Epithelial cell of esophagus (primary cell): ENCODE data around the gene FNTB.

Source experiments
- DNase-seq: peaks from one replicate; pipeline ENCODE4 v3.0.0; 2010; ENCODE audit warnings: low read depth
- H3K4me3 ChIP-seq: 2 replicates; pipeline ENCODE4 v1.5.1; 2011; ENCODE audit warnings: mild to moderate bottlenecking, low read length, control low read depth
- TF ChIP-seq, protein P1 (sequence below): IDR thresholded peaks from 2 replicates; pipeline ENCODE4 v1.5.1; 2011; ENCODE audit warnings: low read depth, mild to moderate bottlenecking, low read length, control low read depth, inconsistent platforms; ENCODE audit not compliant: insufficient read depth; ENCODE audit errors: missing control alignments

The FNTB gene

DNA sequence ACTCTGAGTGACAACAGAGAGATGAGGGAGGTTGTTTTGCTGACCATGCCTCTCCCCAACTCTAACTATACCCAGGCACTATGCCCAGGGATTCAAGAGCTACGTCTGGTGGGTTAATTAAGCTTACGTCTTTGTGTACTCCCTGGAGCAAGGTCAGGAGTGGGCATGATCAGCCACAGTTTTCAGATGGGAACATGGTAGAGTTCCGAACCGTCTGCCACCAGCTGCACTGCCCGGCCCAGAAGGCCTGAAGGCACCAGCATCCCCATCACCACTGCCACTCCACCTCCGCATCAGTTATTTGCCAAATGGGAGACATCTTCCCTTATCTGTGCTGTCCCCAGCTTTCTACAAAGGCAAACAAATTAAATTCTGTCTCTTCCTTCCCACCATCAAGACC is 33.0 kb upstream of the FNTB start:
- no peak overlapping the region for H3K4me3 ChIP-seq
- DNase-seq = no peak
- TF ChIP-seq, protein P1, sequence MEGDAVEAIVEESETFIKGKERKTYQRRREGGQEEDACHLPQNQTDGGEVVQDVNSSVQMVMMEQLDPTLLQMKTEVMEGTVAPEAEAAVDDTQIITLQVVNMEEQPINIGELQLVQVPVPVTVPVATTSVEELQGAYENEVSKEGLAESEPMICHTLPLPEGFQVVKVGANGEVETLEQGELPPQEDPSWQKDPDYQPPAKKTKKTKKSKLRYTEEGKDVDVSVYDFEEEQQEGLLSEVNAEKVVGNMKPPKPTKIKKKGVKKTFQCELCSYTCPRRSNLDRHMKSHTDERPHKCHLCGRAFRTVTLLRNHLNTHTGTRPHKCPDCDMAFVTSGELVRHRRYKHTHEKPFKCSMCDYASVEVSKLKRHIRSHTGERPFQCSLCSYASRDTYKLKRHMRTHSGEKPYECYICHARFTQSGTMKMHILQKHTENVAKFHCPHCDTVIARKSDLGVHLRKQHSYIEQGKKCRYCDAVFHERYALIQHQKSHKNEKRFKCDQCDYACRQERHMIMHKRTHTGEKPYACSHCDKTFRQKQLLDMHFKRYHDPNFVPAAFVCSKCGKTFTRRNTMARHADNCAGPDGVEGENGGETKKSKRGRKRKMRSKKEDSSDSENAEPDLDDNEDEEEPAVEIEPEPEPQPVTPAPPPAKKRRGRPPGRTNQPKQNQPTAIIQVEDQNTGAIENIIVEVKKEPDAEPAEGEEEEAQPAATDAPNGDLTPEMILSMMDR = no peak

DNA sequence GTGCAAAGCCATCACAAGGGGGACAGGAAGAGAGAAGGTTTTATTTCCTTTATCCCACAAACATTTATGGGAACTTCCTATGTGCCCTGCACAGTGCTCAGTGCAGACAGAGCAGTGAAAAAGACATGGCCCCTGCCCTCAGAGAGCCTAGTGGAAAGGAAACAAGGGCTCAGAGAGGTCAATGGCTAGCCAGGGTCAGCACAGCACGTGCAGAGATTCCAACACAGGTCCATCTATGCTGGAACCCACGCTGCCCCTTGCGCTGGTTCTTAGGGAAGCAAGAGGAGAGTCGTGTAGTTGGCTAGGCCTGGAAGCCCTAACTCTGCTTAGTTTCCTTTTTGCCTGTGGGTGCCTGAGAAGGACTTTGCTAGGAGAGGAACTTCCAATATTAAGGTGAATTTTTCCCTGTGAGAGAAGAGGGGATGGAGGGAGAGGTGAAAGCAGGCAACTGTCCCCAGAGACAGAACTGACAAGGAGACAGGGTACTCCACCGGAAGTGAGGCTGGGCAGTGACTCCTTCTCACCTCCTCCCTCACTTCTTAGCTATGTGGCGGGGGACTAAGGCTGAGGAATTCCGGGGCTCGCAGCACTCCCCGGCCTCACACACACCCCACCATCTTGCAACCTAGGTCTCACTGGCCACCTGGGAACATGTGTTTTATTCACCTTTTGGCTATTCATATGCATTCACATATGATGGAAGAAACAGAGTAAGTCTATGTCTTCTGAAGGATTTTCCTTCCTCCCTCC is 32.0 kb upstream of the FNTB start:
- no peak overlapping the region for H3K4me3 ChIP-seq
- DNase-seq = no peak
- TF ChIP-seq, protein P1 = no peak

- no peak for DNase-seq
- TF ChIP-seq, protein P1 = no peak
- no peak overlapping the region for H3K4me3 ChIP-seq
Observed at GRCh38 chr14:64955297-64955696, 31.4 kb upstream of the FNTB start.

DNA sequence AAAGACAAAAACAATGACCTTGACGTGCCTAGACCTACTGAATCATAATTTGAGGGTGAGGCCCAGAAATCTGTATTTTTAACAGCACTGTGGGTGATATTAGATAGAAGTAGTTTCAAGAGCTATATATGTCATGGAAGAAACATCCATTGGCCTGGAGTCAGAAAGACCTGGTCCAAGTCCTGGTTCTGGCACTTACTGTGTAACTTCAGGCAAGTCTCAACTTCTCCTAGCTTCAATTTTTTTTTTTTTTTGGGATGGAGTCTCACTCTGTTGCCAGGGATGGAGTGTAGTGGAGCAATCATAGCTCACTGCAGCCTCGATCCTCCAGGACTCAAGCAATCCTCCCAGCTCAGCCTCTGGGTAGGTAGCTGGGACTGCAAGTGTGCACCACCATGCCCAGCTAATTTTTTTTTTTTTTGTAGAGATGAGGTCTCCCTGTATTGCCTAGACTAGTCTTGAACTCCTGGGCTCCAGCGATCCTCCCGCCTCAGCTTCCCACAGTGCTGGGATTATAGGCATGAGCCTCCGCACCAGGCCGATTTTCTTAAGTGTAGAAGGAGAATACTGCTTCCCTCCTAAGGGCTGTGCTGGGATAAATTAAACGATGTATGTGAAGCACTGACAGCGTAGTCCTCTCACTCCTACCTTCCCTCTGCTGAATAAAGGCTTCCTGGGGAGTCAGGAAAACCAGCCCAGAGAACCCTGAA is 29.8 kb upstream of the FNTB start:
- TF ChIP-seq, protein P1 = no peak
- DNase-seq = no peak
- H3K4me3 ChIP-seq = no peak overlapping the region

DNA sequence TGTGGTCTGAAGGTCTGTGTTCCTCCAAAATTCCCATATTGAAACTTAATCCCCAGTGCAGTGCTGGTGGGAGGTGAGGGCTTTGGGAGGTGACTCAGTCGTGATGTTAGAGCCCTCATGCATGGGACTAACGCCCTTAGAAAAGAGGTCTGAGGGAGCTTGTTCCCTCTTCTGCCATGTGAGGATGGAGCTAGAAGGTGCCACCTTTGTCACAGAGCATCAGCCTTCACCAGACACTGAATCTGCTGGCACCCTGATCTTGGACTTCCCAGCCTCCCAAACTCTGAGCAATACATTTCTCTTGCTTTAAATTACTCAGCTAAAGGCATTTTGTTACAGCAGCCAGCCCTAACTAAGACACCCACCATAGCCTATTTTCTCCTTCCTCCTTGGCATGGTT is 28.5 kb upstream of the FNTB start:
- TF ChIP-seq, protein P1 = no peak
- no peak overlapping the region for H3K4me3 ChIP-seq
- no peak for DNase-seq

DNA sequence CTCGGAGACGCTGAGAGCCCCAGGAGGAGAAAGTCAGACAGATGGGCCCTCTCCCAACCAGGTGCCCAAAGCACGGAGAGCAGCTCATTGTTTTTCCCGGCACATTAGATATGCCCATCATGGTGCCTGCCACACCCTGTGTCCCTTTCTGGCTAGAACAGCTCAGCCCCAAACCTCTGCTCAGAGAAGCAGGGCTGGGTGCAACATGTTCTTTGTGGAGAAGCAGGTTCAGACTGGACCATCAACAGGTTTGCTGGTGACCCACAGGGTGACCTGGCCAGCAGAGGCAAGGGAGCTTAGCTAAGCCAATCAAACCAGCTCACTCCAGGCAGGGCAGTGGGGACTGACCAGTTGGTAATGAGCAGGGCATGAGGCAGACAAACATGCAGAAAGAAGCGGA is 28.0 kb upstream of the FNTB start:
- TF ChIP-seq, protein P1 = no peak
- H3K4me3 ChIP-seq = no peak overlapping the region
- no peak for DNase-seq

GRCh38 chr14:64960762-64961276 is 25.9 kb upstream of the FNTB start:
- DNase-seq = no peak
- H3K4me3 ChIP-seq = no peak overlapping the region
- TF ChIP-seq, protein P1 = peak; percentile 6
